Measurements from ENCODE around the gene PPFIBP2.

Gene PPFIBP2

DNA sequence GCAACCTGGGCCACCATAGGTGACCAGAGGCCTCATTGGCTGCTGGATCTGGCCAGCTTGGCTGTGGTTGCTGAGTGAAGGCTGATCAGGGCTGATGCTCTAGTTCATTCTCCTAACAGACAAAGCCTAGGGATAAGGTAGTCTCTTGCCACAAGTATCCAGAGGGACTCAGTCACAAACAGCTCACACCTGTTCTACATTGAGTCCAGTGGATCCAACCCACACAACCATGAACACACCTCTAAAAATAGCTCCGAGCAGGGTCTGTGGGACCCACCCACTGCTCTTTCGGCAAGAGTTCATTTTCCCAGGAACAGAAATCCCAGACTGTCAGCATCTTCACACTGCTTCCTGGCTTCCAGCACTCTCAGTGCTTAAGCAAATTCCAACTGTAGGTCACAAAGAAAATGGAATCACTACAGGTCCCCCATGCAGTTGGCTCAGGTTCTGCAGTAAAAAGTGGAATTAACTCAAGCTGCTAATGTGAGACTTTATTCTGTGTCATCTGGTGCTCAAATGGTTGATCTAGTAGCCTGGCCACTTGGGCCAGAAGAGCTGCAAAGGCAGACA is 67.3 kb downstream of the PPFIBP2 start:
- DNase-seq = no peak

DNA sequence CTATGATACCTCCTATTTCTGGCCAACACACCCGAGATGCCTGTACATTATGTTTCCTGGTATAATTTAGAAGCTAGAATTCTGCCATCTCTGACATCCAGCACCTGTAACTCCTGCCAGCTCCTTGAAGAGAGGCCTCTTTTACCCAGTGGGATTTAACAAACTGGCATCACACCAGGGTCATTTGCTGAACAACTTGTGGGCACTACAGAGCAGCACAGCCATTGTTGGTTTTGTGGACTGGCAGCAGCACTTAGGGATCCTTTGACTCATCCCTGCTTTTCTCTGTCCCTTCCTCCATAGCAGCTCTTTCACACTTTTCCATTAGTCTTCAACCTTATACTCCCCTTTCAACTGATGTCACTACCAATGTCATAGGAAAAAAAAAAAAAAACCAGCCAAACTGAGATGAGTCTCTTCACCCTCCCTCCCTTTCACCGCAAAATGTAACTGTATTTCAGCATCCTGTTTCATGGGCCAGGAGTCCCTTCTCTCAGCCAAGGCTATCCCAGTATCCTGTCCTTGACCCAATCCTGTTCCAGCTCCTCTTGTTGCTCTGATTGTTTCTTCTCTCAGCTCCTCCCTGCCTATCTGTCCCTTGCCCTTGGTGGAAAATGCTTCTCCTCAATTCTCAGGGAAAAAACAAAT is 68.7 kb downstream of the PPFIBP2 start:
- no peak for DNase-seq

DNA sequence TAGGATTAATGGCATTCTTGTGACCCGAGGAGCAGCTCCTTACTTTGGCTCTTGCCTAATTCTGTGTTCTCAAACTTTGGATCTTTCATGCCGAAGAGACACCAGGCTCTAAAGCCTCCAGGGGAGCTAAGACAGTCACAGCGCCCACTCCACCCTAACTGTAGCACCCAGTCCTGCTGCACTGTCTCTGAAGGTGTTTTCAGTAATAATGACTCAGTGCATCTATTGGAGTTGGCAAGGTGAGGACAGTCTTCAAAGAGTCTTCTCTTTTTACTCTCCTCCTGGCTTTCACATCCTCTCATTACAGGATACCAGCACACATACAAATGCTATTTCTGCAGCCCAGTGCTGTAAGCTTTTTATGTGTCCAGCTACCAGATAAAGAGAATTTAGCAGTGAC is 69.4 kb downstream of the PPFIBP2 start:
- DNase-seq = no peak

DNA sequence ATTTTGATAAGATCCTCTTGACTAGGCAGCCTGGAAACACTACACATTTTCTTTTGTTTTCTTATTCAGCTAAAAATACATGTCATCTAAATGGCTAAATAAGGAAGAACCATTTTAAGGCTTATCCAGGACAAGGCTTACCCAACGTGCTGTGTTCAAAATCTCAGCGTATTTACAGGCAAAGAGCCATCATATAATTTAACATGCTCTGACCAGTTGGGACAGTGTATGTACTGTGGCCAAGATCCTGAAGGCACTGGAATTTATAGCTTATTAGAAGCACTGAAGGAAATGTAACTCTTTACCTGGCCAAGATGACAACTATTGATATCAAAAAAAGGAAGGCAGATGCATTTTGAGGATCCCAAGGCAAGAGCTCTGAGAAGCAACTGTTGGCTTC is 71.1 kb downstream of the PPFIBP2 start:
- no peak for DNase-seq

DNA sequence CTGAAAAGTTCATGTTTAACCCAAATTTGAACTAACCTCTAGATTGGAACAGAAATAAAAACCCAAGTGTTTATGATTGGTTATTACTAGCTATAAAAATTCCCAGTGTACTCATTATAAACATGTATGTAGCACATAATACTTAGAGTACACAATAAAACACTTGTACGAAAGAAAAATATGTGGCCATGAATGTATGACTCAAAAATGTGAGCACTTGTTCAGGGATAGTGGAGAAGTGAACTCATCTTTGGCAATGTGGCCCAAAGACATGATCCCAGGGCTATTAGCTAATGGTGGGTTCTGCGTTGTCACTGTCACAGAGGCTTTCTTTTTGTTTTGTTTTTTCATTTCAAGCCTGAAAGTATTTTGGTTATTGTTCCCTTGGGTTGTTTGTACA is 72.0 kb downstream of the PPFIBP2 start:
- DNase-seq = no peak

DNA sequence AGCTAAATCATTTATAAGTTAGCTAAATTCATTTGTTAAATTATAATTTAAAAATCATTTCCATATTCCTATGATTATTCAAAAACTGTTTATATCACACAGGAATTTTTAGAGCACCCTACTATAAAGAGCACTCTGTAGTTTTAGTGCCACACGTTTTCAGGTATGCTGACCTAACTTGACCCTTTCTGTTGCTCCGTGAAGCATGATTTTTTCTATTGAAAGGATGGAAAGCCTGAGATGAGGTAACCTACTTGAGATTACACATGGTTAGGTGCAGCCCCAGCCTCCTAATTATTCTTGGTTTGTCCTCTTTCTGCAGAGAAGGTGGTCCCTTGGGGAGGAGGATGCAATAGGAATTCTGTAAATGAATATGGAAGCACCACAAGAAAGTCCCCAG is 72.6 kb downstream of the PPFIBP2 start:
- DNase-seq = no peak

DNA sequence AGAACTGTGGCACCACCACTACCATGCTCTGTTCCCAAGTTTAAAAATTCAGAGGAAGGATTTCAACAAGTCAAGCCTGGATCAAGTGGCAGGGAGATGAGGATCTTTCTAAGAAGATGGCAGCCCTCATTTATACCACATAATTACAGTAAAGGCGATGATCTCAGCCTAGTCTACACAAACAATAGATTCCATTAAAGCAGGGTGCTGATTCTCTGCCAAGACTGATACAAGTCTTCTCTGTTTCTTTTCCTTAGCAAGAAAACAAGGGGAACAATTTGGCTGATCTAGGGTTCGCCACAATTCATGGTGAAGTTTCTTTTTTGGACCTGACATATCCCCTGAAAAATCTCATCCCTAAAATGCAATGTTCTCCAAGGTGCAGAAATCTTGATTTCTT is 73.9 kb downstream of the PPFIBP2 start:
- no peak for DNase-seq

DNA sequence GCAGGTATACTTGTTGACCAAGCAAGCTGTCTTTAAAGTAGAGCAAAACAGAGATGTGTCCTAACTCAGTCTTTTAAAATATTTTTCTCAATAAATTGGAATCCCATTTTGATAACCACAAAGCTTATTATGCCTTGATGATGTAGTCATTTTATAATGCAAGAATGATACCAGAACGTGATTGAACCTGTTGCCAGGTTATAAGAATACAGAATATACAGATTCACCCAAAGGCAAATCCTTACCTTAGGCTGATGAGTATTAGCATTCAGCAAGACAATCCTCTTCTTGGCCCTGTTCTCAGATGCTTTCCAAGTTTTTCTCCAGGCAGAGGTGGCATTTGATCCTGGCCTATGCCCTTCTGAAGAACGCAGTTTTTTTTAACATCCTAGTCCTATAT is 76.1 kb downstream of the PPFIBP2 start:
- DNase-seq = no peak

DNA sequence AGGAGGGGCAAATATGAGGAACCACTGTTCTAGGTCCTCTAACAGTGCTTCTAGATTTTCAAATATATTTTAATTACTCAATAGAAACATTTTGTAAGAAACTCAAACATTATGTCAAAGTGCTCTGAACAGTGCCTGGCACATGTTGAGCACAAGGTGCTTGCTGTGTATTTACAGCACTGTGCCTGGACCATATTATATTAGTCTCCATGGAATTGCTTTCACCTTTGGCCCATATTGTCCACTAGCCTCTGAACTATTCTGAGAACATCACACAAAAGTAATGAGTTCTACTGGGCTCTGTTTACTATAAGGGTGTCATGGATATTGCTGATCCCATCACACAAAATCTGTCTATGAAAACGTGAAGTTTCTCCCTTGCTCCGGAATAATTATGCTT is 76.7 kb downstream of the PPFIBP2 start:
- DNase-seq = no peak

DNA sequence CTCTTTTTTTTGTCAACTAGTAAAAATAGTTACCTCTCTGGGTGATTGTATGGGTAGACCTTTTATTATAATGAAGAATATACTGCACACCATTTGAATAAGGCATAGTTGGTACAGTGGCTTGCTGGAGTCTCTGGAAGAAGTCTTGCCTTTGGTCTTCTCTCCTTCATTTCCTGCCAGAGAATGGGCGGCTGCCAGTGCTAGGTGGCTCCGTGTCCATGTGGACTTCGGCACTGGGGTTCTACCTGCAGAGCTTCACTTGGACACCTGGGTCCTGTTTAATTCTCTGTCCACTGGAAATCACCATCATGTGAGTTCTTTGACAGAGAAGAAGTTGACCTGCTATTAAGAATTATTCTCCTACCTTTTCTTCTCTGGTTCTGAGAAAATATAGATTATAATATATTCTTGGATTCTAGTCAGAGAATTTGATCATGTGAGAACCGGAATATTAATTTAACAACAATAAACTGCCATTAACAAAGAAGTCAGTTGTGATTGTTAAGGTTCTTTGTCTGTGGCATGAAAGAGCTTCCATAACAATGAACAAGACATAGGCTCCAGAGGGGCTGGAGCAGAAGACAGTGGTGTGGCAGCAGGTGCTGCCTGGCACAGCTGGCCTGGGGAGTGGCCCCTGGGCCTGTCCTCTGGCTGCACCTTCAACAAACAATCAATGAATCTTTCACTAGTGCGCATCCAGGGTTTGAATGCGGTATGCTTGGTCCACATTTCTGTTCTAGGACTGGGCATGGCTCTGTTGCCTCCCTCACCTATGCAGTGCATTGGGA is 77.5 kb downstream of the PPFIBP2 start:
- no peak for DNase-seq

DNA sequence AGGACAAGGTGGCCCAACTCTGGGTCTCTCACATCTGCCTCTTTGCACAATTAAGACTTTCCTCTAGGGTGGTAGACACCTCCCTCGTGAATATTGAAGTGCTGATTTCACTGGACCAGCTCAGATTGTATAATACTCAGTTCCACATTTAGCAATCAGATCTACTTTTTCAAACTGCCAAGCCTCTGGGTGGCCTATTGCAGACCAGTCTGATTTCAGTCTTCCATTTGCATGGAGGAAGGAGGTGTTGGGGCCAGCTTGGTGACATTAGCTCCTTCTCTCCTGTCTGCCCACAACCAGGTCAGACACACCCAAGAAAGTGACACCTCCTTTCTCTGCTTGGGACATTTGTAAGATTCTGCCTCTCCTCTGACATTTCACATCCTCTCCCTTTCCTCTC is 78.2 kb downstream of the PPFIBP2 start:
- no peak for DNase-seq

DNA sequence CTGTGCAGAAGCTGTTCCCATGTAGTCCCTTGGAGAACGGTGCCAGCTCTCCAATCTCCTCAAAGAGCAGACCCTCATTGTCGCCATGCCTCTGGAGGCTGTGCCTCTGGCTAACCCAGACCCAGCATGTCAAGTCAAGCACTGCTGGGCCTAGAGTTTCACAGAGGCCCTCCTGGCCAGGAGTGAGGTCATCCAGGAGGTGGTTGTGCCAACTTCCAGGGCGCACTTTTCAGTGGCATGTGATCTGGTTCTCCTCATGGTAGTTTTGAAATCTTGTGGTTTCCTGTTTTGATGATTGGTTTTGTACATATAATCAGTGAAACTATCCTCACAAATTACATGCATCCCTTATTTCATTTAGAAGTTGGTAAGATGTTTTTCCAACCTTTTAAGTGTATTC is 78.9 kb downstream of the PPFIBP2 start:
- no peak for DNase-seq

DNA sequence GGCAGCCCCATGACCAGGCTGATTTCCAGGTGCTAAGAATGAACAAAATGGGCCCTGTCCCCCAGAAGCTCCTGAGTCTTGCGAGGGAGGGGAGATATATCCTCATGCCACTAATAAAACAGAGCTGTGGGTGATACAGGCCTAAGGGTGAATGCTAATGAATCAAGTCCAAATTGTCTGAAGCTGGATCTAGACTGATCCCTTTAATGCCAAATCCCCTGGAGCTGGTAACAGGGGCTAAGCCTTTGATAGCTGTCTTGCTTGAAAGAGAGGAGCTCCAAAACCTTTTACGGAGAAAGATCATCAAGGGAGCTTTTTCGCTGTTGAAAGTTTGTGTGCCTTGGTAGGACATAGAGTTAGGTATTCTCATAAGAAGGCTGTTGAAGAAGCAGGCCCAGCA is 79.7 kb downstream of the PPFIBP2 start:
- no peak for DNase-seq

DNA sequence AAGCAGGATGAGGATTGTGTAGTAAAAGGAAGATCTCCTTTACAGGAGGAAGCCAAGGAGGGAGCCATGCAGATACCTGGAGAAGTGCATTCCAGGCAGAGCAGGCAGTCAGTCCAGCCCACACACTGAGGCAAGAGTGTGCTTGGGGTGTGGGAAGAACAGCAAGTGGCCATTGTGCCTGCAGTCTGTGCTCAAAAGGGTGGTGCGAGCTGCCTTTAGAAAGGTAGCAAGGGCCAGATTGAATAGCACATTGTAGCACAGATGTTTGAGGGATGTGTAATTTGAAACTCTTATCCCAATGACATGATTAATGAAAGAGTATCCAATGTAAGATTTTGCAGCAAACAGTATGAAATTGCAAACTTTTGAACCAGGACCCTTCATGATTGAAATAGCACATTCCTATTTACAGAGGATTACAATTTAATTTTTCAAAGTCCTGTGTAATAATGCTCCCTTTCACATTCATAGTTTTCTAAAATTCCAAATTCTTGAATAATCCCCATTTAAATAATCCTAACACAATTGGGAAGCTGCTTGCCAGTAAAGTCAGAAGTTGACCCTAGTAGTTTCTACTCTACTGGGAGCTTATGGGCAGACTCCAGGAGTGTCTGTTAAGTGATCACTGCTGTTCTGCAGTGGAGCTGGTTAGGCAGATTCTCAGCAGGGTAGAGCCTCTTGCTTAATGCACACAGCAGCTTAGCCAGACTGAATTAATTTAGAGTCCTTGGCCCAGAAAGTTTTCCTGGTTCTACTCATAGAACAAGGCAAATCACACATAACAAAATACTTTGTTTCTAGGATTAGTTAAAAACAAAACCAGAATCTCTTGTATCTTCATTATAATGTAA is 81.4 kb downstream of the PPFIBP2 start:
- DNase-seq = peak in 2 of 3 experiments; percentile 3 to 11

DNA sequence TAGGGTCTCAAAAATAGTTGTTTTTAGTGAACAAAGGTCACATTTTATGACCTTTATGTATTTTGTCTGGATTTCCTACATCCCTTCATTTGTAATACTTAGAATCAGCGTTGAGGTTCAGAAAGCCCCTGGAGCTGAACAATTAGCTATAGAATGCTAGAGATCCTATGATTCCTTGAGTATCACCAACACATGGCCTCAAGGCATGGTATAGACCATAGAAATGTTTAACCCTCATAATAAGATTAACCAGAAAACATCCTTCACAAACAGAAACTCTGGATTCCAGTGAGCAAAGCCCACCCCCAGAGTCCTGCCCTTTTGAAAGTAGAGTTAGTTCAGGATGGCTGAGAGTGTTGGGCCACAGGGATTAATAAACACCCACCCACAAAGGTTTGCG is 82.2 kb downstream of the PPFIBP2 start:
- DNase-seq = no peak

DNA sequence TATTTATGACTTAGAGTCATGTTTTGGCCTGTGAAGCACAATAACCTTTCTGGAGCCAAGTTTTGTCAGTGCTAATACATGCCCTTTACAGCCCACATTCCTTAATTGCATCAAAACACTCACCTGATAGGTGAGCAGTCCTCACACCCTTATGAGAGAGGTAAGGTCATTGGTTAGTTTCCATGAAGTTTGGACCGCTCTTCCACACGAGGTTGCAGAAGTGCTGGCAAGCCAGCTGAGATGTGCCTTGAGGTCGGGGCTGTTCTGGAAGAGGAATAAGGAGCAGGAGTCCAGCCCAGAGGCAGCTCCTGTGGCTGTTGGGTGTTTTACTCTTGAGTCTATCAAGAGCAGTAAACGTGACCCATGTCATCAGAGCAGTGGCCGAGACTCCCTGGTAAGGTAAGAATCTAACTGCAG is 83.2 kb downstream of the PPFIBP2 start:
- peak in 2 of 3 experiments; percentile 47 to 57 for DNase-seq

DNA sequence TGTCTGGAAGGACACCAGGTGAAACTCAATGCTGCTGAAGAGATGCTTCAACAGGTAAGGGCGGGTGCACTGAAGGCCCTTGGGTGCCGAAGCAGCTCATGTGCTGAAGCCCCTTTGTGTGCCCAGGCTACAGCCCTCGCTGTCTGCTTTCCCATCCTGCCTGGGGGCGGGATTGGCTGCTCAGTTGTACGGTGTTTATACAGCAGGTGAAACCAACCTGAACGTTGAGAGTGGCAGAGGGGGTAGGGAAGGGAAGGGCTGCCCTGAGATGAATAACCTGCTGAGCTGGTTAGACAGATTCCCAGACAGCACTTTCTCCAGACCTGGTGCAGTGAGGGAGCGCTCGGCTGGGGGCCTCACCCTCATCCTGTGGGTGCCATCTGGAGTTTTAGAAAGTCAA is 83.8 kb downstream of the PPFIBP2 start:
- DNase-seq = peak; percentile 68 to 97 (median 86)

DNA sequence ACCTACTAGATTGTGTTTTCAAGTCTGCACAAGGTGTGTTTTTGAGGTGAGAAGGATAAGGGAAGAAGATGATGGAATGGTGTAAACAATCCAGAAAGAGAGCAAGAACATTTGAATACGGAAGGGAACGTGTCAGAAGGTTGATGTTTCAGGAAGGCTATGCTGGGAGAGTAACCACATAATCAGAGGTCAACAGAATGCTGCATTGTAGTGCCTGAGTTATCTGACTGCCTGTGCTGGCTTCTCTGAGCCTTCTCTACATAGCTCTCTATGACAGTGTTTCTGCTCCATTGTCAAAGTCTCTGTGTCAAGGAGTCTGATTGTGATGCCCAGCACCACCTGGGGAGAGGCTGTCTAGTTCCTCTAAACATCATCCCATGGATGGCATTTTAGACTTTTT is 85.4 kb downstream of the PPFIBP2 start:
- no peak for DNase-seq

DNA sequence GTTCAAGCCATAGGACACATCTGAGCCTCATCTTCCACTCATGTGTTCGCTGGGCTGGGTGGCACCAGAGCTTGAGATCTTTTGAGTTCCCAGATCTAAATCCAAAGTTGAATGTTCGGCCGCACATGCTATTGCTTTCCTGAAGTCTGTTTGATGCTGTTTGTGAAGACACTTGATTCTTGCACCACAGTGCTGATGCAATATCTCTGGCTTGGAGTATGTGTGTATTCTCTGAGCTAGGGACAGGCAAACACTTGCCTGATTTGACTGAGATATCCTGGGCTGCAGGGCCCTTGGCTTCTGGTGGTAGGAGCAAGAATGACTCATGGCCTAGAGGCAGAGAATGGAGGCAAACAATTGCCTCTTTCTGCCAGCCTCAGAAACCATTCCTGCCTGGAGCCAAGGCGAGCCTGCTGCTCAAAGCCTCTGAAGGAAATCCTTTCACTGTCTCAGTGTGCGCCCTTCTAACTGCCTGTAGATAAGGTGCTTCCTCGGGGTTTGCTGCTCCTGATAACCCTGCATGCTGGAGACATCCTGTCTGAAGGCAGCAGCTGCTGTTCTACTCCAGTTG is 86.5 kb downstream of the PPFIBP2 start:
- no peak for DNase-seq

DNA sequence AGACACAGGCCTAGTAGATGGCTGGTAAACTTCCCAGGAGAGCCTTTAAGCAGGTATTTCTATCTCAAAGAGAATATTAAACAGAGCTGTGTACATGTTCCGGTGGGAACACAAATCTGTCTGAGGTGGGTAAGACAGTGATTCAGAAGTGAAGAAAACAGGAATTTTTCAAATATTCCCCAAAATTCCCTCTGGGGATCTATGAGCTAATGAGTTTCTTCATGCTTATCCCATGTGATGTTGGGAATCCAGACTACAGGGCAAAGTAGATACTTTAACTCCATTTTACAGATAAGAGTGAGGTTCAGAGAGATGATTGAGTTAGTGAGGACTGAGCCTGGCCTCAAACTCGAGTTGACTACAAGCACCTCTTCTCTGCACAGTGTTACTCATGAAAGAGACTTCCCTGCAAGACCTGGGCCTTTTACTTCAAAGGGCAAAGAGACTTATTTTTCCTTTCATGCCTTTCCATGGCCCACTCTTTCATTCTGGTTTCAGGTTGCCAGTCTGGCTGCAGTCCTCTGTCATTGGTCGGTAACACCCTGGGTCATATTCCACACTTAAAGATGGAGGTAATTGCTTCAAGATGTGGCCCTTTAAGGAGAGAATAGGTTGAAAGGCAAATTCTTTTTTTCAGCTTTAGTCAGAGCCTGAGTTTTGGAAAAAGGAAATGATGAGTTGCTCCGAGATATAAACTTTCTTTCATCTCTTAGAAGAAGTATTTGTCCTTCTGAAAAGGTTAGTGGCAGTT is 89.4 kb downstream of the PPFIBP2 start:
- peak in 1 of 3 experiments; percentile 17 for DNase-seq

DNA sequence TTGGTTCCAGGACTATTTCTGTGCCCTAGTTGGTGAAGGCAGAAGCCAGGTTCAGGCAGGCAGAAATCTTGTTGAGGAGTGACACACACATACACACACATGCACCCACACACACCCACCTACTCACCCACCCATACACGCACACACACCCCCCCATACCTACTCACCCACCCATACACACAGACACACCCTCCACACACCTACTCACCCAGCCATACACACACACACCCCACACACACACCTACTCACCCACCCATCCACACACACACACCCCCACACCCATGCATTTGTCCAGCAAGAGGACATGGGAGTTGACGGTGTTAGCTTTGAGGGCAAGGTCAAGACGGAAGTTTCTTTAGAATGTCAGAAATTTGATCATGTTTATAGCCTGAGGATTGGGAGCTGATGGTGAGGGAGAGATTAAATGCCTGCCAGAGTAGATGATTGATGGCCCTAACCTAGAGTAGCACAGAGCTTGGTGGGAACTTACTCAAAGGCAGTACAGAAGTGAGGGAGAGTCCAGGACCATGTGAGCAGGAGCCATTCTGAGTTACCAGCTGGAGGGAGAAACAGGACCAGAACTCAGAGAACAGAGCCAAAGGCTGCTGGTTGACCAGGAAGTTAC is 90.6 kb downstream of the PPFIBP2 start:
- no peak for DNase-seq
